GM12875 (cell line): Measurements from ENCODE around the gene IRF1.

Source experiments
- H3K4me3 ChIP-seq: one replicate; pipeline ENCODE4 v1.5.1; 2011; ENCODE audit warnings: low read depth, low read length, control low read depth
- CTCF ChIP-seq: IDR thresholded peaks from 2 replicates; pipeline ENCODE4 v1.5.1; 2011; ENCODE audit warnings: low read depth, mild to moderate bottlenecking, control low read depth, inconsistent platforms, low read length, moderate library complexity, borderline replicate concordance; ENCODE audit not compliant: insufficient read depth

Gene IRF1

GRCh38 chr5:132472431-132472830, 18.1 kb downstream of the IRF1 start:
- no peak overlapping the region for H3K4me3 ChIP-seq
- TF ChIP-seq CTCF, result no peak

GRCh38 chr5:132471944-132472343, 18.6 kb downstream of the IRF1 start:
- H3K4me3 ChIP-seq, result no peak overlapping the region
- no peak for TF ChIP-seq CTCF

- TF ChIP-seq CTCF, result no peak
- H3K4me3 ChIP-seq, result no peak overlapping the region
Observed at GRCh38 chr5:132471151-132471907, 19.2 kb downstream of the IRF1 start.

- H3K4me3 ChIP-seq, result no peak overlapping the region
- TF ChIP-seq CTCF, result no peak
Observed at GRCh38 chr5:132470596-132470995, 20.0 kb downstream of the IRF1 start.

- no peak overlapping the region for H3K4me3 ChIP-seq
- TF ChIP-seq CTCF, result no peak
Observed at GRCh38 chr5:132470010-132470392, 20.6 kb downstream of the IRF1 start.

- H3K4me3 ChIP-seq, result no peak overlapping the region
- no peak for TF ChIP-seq CTCF
Observed at GRCh38 chr5:132469380-132470009, 21.1 kb downstream of the IRF1 start.
